HG03175 (cell line): ENCODE data around the gene PAPSS2.

Experiments
- ATAC-seq: cut with Tn5 transposase; IDR thresholded peaks from one replicate; pipeline ENCODE4 v1.9.1; 2021; ENCODE audit warnings: mild to moderate bottlenecking, moderate library complexity; ENCODE audit not compliant: unreplicated experiment

Gene PAPSS2

DNA sequence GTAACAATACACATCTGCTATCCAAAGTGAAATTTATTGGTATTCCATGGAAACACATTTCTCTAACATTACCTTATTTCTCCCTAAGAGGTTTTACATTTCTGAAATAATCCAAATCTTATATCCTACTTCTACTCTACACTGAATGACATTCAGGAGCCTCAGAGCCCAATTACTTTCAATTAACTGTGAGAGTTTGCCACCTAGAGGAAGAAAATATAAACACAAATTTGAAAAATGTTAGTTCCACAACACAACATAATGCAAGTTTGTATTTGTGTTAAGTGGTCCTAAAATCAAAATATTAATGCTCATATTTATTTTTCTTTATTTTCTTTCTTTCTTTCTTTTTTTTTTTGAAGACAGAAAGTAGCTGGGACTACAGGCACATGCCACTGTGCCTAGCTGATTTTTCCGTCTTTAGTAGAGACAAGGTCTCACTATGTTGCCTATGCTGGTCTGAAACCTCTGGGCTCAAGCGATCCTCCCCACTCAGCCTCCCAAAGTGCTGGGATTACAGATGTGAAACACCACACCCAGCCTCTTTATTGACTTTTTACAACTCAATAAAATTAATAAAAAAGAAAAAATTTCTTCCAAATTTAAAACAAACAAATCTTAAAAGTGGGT is 112.3 kb downstream of the PAPSS2 start:
- ATAC-seq = no peak

- ATAC-seq = no peak
Observed at GRCh38 chr10:87775766-87776165, 116.1 kb downstream of the PAPSS2 start.

DNA sequence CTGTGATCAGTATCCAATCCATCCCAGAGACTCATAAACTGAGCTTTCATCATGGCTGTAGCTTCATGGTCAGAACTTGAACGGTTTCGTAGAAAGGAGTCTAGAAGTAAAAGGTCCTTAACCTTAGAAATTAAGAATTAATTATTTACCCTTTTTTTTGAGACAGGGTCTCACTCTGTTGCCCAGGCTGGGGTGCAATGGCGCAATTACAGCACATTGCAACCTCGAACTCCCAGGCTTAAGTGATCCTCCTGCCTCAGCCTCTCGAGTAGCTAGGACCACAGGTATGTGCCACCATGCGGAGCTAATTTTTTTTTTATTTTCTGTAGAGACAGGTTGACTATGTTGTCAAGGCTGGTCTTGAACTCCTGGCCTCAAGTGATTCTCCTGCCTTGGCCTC is 116.7 kb downstream of the PAPSS2 start:
- no peak for ATAC-seq

DNA sequence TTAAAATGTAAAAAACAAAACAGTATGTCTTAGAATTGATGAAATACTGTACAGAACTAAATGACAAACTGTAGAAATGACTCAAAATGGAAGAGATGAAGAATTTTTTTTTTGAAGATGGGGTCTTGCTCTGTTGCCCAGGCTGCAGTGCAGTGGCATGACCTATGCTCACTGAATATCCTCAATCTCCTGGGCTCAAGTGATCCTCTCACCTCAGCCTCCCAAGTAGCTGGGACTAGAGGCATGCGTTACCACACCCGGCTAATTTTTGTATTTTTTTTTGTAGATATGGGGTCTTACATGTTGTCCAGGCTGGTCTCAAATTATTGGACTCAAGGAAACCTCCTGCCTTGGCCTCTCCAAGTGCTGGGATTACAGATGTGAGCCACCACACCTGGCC is 121.9 kb downstream of the PAPSS2 start:
- no peak for ATAC-seq

DNA sequence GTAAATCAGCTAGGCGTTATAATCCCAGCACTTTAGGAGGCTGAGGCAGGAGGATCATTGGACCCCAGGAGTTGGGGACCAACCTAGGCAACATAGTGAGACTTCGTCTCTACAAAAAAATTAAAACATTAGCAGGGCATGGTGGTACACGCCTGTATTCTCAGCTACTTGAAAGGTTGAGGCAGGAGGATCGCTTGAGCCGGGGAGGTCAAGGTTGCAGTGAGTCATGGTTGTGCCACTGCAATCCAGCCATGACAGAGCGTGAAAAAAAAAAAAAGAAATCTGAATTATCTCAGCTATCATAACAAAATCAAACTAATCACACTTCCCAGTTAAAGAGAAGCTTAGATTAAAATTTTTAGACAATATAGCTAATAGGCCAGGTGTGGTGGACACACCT is 123.0 kb downstream of the PAPSS2 start:
- ATAC-seq = no peak

GRCh38 chr10:87786421-87786820 is 126.7 kb downstream of the PAPSS2 start:
- ATAC-seq = no peak

DNA sequence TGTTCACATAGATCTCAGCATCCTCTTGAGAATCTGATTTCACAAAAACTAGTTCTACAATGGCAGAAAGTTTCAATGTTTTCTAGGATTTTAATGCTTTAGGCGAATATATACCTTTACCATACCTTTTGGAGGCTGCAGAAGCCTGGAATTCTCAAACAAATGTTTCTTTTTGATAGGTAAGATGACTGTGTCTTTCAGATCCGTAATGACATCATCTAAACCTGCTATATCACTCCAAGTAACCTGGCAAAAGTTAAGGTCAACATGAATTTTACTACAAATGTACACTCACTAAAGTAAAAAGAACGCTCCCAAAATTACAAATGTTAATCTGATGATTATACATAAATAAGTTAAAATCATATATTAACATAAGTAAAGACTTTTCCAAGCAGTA is 130.5 kb downstream of the PAPSS2 start:
- ATAC-seq = no peak

DNA sequence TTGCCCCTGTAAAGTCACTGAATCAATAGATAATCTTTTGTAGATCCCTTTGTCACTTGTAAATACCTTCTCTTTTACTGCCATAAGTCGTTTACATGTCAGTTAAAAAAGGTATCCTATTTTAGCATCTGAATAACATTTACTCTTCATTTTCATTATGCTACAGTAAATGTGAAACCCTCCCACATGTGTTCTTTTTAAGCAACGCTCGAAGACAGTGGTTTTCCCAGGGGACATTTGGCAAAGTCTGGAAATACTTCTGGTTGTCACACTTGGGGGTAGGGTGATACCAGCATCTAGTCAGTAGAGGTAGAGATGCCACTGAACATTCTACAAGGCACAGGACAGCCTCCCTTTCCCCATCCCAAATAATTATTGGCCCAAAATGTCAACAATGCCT is 134.6 kb downstream of the PAPSS2 start:
- ATAC-seq = no peak
